Ishikawa (cell line): ENCODE results near the gene PDE4D.

Experiments
- CEBPB ChIP-seq: IDR thresholded peaks from 2 replicates; pipeline ENCODE4 v1.6.1; 2012
- CREB1 ChIP-seq: IDR thresholded peaks from 2 replicates; pipeline ENCODE4 v1.6.1; 2012; ENCODE audit warnings: low read depth
- EGR1 ChIP-seq: IDR thresholded peaks from 2 replicates; pipeline ENCODE4 v1.6.1; 2012
- EP300 ChIP-seq: IDR thresholded peaks from 2 replicates; pipeline ENCODE4 v1.6.1; 2012; ENCODE audit warnings: borderline replicate concordance
- FOXM1 ChIP-seq: IDR thresholded peaks from 2 replicates; pipeline ENCODE4 v1.6.1; 2012; ENCODE audit warnings: low read depth, borderline replicate concordance
- NFIC ChIP-seq: IDR thresholded peaks from 2 replicates; pipeline ENCODE4 v1.6.1; 2012
- RAD21 ChIP-seq: IDR thresholded peaks from 2 replicates; pipeline ENCODE4 v1.6.1; 2012; ENCODE audit warnings: low read depth
- TAF1 ChIP-seq: IDR thresholded peaks from 2 replicates; pipeline ENCODE4 v1.6.1; 2012; ENCODE audit warnings: low read depth, mild to moderate bottlenecking
- TCF12 ChIP-seq: IDR thresholded peaks from 2 replicates; pipeline ENCODE4 v1.6.1; 2012; ENCODE audit warnings: low read depth
- TEAD4 ChIP-seq: IDR thresholded peaks from 2 replicates; pipeline ENCODE4 v1.6.1; 2012
- YY1 ChIP-seq: IDR thresholded peaks from 2 replicates; pipeline ENCODE4 v1.6.1; 2012; ENCODE audit warnings: low read depth
- ZBTB7A ChIP-seq: IDR thresholded peaks from 2 replicates; pipeline ENCODE4 v1.6.1; 2012; ENCODE audit warnings: low read depth
- TF ChIP-seq, protein P1 (sequence below): IDR thresholded peaks from 2 replicates; pipeline ENCODE4 v1.6.1; 2012
- TF ChIP-seq, protein P2 (sequence below): IDR thresholded peaks from 2 replicates; pipeline ENCODE4 v1.6.1; 2012; ENCODE audit warnings: low read depth, mild to moderate bottlenecking
- TF ChIP-seq, protein P3 (sequence below): IDR thresholded peaks from 2 replicates; pipeline ENCODE4 v1.6.1; 2012

Gene PDE4D

DNA sequence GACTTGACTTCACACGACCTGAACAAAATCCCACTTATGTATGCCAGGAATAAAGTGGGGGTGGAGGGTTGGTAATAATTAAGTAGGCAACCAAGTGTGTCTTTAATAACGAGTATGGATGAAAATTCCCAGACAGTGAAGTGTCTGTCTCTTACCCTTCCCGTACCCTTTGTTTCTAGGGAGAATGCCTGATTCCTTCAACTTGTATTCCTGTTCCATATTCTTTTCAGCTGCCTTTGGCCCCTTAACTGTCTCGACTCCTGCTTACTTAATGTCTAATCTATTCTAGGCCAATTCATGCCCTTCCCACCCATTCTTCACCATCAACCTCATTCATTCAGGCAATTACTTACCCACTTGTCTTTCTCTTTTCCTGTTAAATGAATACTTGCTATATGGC lies 930.2 kb downstream of the PDE4D start:
- peak; percentile 61 for TF ChIP-seq TCF12
- no peak for TF ChIP-seq ZBTB7A
- TF ChIP-seq EP300, result peak; percentile 60; the same call in 1 of the 2 replicates
- TF ChIP-seq, protein P1, sequence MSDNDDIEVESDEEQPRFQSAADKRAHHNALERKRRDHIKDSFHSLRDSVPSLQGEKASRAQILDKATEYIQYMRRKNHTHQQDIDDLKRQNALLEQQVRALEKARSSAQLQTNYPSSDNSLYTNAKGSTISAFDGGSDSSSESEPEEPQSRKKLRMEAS, result no peak
- TF ChIP-seq NFIC, result peak; percentile 7; the same call in 1 of the 2 replicates
- TF ChIP-seq TEAD4, result peak; percentile 8; the same call in 1 of the 2 replicates
- TF ChIP-seq RAD21, result no peak

DNA sequence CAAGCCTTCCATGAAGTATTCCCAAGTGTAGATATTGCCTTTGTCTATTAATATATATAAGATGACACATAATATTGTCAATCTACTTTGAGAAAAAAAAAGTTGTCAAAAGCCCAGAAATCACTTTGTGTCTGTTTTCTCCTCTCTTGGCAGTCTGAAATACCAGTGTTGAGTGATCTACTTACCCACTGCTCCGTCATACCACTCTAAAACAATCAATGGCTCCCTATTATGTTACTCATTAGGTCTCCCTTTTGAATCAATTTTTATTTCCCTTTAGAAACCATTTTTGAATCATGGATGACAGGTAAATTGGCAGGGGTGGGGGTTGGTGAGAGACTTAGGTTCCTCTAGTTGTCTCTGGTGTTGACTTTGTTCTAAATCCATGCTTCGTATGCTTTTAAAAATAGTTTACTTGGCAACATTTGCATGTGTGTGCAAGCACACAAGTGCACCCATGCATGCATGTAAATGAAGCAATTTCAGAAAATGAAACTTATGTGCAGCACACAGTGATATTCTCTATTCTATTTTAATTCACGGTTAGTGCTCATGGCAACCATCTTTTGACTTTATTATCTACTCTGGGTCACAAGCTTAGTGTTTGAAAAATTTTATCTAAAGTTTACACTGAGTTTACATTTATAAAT lies 931.8 kb downstream of the PDE4D start:
- TF ChIP-seq EGR1 (no peak), ZBTB7A (no peak), TEAD4 (no peak), TAF1 (no peak), NFIC (no peak), YY1 (no peak), RAD21 (no peak), CREB1 (no peak), FOXM1 (no peak), TCF12 (no peak), CEBPB (no peak), EP300 (no peak)
- TF ChIP-seq, protein P2, sequence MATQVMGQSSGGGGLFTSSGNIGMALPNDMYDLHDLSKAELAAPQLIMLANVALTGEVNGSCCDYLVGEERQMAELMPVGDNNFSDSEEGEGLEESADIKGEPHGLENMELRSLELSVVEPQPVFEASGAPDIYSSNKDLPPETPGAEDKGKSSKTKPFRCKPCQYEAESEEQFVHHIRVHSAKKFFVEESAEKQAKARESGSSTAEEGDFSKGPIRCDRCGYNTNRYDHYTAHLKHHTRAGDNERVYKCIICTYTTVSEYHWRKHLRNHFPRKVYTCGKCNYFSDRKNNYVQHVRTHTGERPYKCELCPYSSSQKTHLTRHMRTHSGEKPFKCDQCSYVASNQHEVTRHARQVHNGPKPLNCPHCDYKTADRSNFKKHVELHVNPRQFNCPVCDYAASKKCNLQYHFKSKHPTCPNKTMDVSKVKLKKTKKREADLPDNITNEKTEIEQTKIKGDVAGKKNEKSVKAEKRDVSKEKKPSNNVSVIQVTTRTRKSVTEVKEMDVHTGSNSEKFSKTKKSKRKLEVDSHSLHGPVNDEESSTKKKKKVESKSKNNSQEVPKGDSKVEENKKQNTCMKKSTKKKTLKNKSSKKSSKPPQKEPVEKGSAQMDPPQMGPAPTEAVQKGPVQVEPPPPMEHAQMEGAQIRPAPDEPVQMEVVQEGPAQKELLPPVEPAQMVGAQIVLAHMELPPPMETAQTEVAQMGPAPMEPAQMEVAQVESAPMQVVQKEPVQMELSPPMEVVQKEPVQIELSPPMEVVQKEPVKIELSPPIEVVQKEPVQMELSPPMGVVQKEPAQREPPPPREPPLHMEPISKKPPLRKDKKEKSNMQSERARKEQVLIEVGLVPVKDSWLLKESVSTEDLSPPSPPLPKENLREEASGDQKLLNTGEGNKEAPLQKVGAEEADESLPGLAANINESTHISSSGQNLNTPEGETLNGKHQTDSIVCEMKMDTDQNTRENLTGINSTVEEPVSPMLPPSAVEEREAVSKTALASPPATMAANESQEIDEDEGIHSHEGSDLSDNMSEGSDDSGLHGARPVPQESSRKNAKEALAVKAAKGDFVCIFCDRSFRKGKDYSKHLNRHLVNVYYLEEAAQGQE, result no peak
- TF ChIP-seq, protein P1, result no peak
- TF ChIP-seq, protein P3, sequence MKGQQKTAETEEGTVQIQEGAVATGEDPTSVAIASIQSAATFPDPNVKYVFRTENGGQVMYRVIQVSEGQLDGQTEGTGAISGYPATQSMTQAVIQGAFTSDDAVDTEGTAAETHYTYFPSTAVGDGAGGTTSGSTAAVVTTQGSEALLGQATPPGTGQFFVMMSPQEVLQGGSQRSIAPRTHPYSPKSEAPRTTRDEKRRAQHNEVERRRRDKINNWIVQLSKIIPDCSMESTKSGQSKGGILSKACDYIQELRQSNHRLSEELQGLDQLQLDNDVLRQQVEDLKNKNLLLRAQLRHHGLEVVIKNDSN, result no peak

DNA sequence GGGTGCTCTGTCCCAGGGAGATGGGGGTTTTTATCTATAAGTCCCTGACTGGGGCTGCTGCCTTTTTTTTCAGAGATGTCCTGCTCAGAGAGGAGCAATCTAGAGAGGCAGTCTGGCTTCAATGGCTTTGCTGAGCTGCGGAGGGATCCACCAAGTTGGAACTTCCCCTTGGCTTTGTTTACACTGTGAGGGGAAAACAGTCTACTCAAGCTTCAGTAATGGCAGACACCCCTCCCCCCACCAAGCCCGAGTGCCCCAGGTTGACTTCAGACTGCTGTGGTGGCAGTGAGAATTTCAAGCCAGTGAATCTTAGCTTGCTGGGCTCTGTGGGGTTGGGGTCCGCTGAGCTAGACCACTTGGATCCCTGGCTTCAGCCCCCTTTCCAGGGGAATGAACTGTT lies 934.8 kb downstream of the PDE4D start:
- TF ChIP-seq NFIC (no peak), EP300 (no peak), ZBTB7A (no peak), CREB1 (no peak), FOXM1 (no peak), YY1 (no peak), TAF1 (no peak), CEBPB (no peak), TEAD4 (no peak), TCF12 (no peak), RAD21 (no peak)
- TF ChIP-seq, protein P1, result no peak
- TF ChIP-seq, protein P3, result no peak
- TF ChIP-seq, protein P2, result no peak

DNA sequence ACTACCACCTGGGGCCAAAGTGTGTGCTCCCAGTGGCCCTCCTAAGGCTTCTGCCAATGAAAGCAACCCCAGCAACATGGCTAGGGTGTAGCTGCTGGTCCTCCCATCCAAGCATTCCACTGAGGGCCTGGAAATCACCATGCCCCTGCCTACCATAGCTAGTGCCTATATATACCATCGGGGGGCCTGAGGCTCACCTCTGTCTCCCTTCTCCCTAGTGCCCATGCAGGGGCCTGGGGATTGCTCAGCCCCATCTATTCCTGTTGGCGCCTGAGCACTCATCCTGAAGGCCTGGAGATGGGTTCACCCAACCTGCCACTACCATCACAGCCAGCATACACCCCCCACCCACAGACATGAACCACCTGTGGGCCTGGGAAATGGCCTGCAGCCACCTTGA lies 943.3 kb downstream of the PDE4D start:
- no peak for TF ChIP-seq TCF12
- TF ChIP-seq CREB1, result no peak
- no peak for TF ChIP-seq YY1
- TF ChIP-seq, protein P1, result no peak
- no peak for TF ChIP-seq CEBPB
- no peak for TF ChIP-seq EGR1
- TF ChIP-seq, protein P2, result no peak
- TF ChIP-seq FOXM1, result no peak
- no peak for TF ChIP-seq ZBTB7A
- TF ChIP-seq, protein P3, result no peak
- no peak for TF ChIP-seq RAD21
- no peak for TF ChIP-seq TEAD4
- no peak for TF ChIP-seq TAF1
- no peak for TF ChIP-seq NFIC
- no peak for TF ChIP-seq EP300
